Ramos (cell line): ENCODE measurements around the gene FLVCR2.
"Not testable (repeated sequence)": the region's sequence is repeated elsewhere in the genome, so short reads cannot be mapped to it uniquely, and the experiment has no call there.

Experiments
- in situ Hi-C: fragments of 300-500 bp; cut with MboI; formaldehyde crosslinking; loops from one replicate; pipeline ENCODE4 v1.14.3; 2022; ENCODE audit warnings: low sequenced_read_pairs; ENCODE audit not compliant: unreplicated experiment

The FLVCR2 gene

DNA sequence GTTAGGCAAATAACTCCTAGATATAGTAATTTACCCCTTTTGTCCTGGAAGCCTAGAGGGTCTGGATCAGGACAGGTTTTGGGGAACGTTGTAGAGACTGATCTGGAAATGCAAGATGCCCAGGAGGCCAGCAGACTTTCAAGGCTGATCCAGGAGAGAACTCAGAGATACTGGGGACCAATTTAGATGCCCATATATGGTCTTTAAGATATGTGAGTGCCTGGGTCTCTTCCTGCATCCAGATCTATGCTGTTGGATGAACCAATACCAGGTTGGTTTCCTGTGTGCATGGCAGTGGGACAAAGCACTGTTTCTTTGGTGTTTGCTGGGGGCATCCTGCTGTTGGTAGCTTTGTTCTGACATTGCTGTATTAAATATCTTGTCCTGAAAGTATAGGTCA, 76.8 kb downstream of the FLVCR2 start:
- in situ Hi-C loops, result no loop called here

DNA sequence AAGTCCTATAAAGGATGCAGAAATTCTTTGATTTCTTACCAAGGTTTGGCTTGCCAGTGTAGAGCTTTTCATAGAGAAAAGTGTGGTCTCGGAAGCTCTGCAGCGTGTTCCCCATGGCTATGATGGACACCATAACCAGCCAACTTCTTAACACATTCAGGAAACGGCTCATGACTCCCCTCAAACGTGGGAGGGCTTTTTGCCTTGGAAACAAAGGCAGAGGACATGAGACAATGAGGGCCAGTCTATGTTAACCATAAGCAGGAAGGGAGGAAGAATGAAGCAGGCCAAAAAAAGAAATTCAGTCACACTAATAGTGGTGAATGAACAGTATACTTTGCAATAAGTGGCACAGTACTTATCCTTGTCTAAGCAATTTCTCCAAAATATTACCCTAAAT, 78.9 kb downstream of the FLVCR2 start:
- in situ Hi-C loops, result no loop called here

GRCh38 chr14:75658957-75659356, 80.5 kb downstream of the FLVCR2 start:
- in situ Hi-C loops, result no loop called here

- in situ Hi-C loops, result no loop called here
Measured at GRCh38 chr14:75660238-75660629, 81.8 kb downstream of the FLVCR2 start.

DNA sequence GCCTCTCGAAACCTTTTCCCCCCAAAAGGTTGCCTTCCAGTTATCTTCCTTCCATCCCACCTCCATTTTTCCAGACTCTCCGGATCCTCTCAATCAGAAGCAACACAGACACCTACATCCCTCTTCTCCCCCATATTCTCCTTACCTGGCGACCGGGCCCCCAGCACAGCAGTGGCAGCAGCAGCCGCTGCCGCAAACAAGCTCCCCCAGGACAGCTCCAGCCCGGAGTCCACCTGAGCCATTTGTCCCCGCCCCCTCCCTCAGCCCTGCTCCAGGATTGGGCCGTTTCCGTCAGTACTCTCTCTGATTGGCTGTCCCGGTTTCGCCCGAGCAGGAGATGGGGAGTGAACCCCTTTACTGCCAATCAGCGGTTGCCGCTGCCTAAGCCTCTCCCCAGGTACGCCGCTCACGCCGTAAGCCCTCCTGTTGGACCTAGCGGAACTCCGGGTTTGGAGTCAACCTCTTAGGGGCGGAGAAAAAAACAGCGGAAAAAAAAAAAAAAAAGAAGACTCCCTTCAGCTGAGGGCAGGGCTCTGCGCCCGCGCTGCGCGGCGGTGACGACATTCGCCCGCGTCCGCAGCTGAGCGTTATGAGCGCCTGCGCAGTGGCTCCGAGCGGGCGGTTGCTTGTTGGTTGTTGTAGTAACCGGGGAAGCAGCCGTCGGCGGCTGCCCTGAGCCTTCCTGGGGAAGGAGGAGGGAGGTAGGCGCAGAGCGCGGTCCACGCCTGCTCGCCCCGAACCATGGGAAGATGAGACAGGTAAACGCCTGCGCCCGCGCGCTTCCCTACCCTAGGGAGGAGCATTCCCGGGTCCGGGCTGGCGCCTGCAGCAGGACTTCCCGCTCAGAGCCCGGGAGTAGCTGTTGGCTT, 82.4 kb downstream of the FLVCR2 start, which contains the start of the genes ERG28 and TTLL5:
ERG28 (minus strand) TSS at position 247 of the 869 bp plus-strand sequence. CDS start 3,374 bp downstream, outside the sequence.
TTLL5 (plus strand) TSS at position 617 of the 869 bp plus-strand sequence. CDS start 1,904 bp downstream, outside the sequence.
- in situ Hi-C loops, result no loop called here

GRCh38 chr14:75661499-75661814, 83.0 kb downstream of the FLVCR2 start:
- in situ Hi-C loops, result no loop called here

DNA sequence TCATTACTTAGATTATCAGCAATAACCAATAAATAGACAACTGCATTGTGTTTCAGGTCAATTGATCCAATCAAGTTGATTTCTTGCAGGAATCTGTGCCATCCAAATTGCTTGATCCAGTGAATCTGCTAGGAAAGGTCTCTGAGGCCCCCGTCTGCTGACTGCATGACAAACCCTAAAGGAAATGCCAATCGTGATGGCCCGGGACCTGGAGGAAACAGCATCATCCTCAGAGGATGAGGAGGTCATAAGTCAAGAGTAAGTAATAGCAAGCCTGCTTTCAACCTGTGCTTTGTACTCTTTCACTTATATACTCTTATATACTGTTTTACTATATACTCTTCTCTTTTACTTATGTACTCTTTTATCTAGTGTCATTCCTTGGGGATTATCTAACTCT, 84.5 kb downstream of the FLVCR2 start:
- in situ Hi-C loops, result no loop called here

GRCh38 chr14:75667099-75667765, 88.8 kb downstream of the FLVCR2 start:
- in situ Hi-C loops, result no loop called here

GRCh38 chr14:75672605-75673192, 94.3 kb downstream of the FLVCR2 start:
- in situ Hi-C loops, result no loop called here

GRCh38 chr14:75673345-75674035, 95.1 kb downstream of the FLVCR2 start:
- in situ Hi-C loops, result no loop called here

- in situ Hi-C loops, result no loop called here
Measured at GRCh38 chr14:75675265-75675960, 97.0 kb downstream of the FLVCR2 start.

GRCh38 chr14:75685910-75686309, 107.5 kb downstream of the FLVCR2 start:
- in situ Hi-C loops, result no loop called here

- in situ Hi-C loops, result no loop called here
Measured at GRCh38 chr14:75689012-75689411, 110.6 kb downstream of the FLVCR2 start.

DNA sequence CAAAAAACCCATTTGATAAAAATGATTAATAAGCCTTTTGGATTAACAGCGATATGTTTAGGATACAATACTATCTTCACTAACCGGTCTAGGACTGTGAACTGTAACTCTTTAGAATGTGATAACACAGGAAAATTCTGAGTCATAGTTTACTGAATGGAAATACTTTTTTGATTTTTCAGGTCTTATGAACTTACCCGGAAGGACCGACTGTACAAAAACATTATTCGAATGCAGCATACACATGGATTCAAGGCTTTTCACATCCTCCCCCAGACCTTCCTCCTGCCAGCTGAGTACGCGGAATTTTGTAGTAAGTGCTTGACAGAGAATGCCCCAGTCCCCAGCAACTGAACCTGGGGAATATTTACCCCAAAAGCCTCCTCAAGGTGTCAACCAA, 111.6 kb downstream of the FLVCR2 start:
- in situ Hi-C loops, result no loop called here

DNA sequence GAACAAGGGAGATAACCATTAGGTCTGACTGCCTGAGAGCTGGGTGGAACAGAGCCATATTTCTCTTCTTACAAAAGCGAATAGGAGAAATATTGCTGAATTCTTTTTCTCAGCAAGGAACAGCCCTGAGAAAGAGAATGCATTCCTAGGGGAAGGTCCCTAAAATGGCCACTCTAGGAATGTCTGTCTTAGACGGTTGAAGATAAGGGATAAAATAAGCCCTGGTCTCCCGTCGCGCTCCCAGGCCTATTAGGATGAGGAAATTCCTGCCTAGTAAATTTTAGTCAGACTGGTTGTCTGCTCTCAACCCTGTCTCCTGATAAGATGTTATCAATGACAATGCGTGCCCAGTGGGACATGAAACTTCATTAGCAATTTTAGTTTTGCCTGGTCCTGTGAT, 116.6 kb downstream of the FLVCR2 start:
- in situ Hi-C loops, result not testable (repeated sequence)

GRCh38 chr14:75697386-75697785, 119.0 kb downstream of the FLVCR2 start:
- in situ Hi-C loops, result no loop called here
